Measurements from ENCODE around the gene SLC18A2.
"Not testable (repeated sequence)": the region's sequence is repeated elsewhere in the genome, so short reads cannot be mapped to it uniquely, and the experiment has no call there.

The SLC18A2 gene

GRCh38 chr10:117264782-117265181 lies 23.9 kb downstream of the SLC18A2 start:
- no peak for DNase-seq (ENCODE audit: low spot score)

DNA sequence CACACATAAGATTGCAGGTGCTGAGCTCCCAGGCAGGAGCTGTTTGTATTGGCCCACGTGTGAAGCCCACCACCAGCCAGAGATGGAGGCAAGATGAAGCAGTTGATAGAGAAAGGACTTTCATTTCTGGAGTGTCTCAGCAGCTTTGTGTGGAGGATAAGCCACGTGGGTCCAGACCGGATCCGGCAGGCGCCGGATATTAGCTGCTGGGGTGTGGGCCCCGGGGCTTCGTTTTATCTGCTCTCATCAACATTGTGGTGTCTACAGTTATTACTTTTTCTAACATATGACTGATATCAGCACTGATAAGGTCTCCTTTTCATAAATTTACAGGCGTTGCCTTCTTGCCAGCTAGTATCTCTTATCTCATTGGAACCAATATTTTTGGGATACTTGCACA lies 25.5 kb downstream of the SLC18A2 start:
- no peak for DNase-seq (ENCODE audit: low spot score)

GRCh38 chr10:117266812-117267211 lies 25.9 kb downstream of the SLC18A2 start:
- DNase-seq (ENCODE audit: low spot score) = no peak

DNA sequence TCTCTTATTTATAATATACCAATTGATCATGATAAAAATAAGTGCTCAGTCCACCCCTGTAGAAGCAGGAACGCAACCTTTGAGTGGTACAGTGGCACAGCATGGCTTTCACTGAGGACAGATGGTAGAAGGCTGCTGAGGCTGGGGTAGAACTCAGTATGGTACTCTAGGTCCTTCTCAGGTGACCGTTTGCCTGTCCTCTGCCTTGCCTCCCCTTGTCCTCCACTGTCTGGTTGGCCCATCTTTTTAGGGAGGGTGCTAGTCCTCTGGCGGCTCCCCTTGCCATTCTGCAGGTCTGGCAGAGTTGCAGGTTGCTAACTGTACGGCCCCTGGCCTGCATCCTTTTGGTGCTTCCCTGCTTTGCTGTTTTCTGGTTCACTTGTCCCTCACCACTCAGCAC lies 27.3 kb downstream of the SLC18A2 start:
- DNase-seq (ENCODE audit: low spot score) = no peak

DNA sequence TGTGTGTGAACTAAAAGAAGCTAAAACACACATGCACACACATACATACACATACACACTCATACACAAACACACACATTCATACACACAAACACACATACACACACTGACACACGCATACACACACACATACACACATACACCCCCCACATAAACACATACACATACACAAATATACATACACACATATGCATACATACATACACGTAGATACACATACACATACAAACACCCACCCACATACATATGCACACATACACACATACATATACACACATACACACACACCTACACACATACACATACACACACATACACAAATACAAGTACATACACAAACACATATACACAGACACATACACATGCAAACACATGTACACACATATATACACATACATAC lies 28.0 kb downstream of the SLC18A2 start:
- no peak for DNase-seq (ENCODE audit: low spot score)

- no peak for DNase-seq (ENCODE audit: low spot score)
Measured at GRCh38 chr10:117271427-117271826, 30.5 kb downstream of the SLC18A2 start.

DNA sequence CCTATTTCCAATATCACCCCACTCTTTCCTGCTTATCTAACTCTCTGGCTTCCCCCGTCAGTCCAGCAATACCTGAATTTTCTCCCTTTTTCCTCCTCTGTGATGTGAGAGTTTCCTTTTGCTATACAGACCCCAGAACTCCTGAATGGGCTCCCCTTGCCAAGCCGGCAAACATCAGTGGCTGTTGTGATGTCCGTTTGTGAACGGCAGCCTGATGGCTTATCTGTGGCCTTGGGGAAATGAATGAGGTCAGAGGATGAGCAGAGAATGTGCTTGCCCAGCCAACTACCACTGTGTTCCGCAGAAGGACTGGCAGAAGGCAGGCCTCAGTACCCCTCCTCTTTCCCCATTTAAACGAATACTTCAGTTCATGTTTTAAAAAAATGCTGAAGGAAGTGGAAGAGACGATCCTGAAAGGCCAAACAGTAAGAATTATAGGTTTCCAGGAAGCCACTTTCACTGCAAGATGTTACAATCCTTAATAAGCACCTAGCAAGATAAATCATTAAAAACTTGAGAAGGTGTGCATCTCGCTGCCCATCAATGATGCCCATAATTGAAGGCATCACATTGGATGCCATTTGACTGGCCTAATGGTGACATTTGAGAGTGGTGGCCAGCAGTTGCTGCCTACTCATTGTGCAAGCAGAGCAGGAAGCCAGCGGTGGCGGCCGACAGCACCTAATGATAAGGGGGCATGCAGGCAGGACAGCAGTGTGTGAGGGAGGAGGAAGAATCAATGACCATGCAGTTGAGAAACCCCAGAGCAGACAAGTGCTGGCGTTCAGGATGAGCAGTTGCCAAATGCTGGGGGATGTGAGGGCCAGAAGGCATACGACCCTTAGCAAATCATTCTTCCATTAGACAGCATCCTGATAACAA lies 31.5 kb downstream of the SLC18A2 start:
- no peak for DNase-seq (ENCODE audit: low spot score)

- no peak for DNase-seq (ENCODE audit: low spot score)
Measured at GRCh38 chr10:117273980-117274379, 33.1 kb downstream of the SLC18A2 start.

- DNase-seq (ENCODE audit: low spot score) = no peak
Measured at GRCh38 chr10:117274509-117274908, 33.6 kb downstream of the SLC18A2 start.

DNA sequence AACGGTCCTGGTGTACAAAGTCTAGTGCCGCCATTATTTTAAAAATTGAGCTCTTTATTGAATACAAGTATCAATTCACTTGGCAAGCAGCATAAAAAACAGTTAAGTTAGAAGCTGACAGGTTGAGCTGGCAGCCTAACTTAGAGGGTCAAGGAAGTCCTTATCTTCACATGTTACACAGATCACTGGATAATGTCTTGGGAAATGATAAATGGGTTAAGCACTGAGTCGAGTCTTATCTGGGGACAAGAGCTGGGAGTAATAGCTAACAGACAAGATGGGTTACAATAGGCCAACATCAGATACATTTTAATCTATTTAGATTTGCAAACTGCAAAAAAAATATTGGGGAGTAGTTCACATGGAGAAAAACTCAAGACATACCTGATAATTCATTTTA lies 34.2 kb downstream of the SLC18A2 start:
- no peak for DNase-seq (ENCODE audit: low spot score)

DNA sequence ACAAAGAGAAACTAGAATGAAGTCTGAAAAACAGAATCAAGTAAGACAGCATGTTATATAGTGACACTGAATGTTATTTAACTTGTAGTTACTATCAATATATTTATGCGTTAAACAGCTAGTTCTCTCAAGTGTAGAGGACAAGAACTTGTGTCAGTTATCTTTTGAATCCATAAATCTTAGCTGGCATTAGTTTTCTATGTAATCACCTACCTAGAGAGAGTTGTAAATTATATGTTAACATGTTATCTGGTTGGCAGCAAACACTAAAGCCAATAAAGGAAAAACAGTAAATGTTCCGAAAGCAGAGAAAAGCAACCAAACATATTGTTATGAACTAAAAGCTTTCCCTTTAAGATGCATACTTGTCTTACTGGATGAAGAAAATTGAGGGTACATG lies 36.8 kb downstream of the SLC18A2 start:
- no peak for DNase-seq (ENCODE audit: low spot score)

DNA sequence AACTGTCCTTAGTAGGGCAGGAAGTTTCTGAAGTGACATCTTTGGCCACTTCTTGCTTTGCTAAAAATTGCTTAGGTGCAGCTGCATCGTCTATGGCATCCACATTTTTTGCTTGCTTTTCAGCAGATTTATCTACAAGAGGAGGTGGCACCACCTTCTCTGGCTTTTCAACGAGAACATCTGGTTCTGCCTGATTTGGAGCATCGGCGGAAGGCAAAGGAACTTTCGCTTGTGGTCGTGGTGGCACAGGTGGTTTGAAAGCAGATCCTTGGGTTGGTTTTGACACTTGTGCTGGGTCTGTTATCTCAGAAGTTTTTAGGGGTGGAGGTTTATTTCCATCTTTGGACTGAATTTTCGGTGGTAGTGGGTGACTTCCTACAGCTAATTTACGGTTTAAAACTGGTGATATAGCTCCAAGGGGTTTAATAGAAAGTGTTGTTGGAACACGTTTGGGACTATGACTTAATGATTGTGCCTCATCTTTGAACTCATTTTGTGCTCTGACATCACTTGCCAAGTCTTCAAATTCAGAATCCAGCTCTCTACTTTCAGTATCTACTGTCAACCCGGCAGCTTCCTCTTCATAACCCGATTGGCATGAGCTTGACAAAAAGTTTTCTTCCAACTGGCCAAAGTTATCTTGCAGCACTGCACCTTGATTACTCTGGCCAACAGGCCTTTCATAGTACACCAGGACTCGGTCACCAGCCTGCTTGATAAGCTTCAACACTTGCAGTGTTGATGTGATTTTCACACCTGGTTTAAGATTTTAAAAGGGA lies 44.0 kb downstream of the SLC18A2 start:
- DNase-seq (ENCODE audit: low spot score) = no peak

- not testable (repeated sequence) for DNase-seq (ENCODE audit: low spot score)
Measured at GRCh38 chr10:117290872-117291271, 50.0 kb downstream of the SLC18A2 start.

GRCh38 chr10:117294039-117294645 lies 53.2 kb downstream of the SLC18A2 start:
- no peak for DNase-seq (ENCODE audit: low spot score)

- DNase-seq (ENCODE audit: low spot score) = no peak
Measured at GRCh38 chr10:117294735-117295134, 53.8 kb downstream of the SLC18A2 start.

DNA sequence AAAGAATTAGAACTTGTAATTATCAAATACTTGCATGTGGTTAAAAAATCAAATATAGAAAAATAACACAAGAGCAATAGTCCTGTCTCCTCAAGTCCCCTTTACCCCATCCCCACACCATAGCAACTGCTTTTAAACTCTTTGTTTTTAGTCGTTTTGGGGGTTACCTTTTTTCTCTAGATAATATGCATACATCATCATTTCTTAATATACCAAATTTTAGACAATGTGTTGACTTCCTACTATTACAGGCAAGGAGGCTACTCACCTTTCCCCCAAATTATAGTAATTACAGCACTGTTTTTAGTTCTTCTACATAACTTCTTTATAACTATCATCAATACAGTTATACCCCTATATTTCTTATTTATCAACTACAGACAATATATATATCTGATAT lies 57.3 kb downstream of the SLC18A2 start:
- DNase-seq (ENCODE audit: low spot score) = no peak

DNA sequence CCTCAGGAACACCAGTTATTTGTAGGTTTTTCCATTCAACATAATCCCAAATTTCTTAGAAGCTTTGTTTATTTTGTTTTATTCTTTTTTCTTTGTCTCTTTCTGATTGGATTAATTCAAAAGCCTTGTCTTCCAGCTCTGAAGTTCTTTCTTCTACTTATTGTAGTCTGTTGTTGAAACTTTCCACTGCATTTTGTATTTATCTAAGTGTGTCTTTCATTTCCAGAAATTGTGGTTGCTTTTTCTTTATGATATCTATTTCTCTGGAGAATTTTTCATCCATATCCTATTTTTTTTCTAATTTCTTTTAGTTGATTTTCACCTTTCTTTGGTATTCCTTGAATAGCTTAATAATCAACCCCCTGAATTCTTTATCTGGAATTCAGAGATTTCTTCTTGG lies 58.5 kb downstream of the SLC18A2 start:
- no peak for DNase-seq (ENCODE audit: low spot score)

DNA sequence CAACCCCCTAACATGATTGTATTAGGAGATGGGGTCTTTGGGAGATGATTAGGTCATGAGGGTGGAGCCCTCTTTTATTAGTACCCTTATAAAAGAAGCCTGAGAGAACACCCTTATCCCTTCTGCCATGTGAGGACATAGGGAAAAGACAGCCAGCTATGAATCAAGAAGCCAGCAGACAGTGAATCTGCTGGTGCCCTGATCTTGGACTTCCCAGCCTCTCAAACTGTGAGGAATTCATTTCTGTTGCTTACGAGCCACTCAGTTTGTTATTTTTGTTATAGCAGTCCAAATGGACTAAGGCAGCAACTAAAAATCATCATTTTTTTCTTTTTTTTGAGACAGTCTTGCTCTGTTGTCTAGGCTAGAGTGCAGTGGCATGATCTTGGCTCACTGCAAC lies 59.8 kb downstream of the SLC18A2 start:
- DNase-seq (ENCODE audit: low spot score) = no peak

GRCh38 chr10:117303451-117303850 lies 62.5 kb downstream of the SLC18A2 start:
- not testable (repeated sequence) for DNase-seq (ENCODE audit: low spot score)

DNA sequence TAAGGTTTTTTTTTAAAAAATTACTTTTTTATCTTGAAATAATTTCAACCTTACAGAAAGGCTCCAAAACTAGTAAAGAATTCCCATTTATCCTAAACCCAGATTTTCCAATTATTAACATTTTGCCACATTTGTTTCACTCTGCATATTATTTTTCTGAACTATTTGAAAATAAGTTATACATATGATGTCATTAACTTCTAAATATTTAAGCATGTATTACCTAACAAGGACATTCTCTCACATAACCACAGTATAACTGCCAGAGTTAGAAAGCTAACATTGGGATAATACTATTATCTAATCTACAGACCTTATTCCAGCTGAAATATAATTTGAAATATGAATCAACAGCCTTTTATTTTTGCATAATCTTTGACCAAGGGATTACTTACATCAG lies 65.8 kb downstream of the SLC18A2 start:
- no peak for DNase-seq (ENCODE audit: low spot score)

DNA sequence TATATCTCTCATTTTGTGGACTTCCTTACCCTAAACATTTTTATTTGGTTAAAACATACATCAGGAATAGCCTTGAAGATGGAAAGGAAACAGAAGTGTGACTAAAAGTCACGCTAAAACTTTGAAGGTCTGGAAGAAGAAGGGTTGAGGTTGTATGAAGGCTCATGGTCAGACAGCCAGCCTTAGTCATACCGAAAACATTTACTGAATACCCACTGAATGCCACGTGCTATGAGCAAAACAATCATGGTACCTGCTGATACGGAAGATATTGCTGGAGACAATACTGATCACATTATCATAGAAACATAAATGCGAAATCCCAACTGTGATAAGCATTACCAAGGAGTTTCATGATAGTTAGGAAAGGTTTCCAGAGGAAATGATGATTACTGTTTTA lies 70.3 kb downstream of the SLC18A2 start:
- no peak for DNase-seq (ENCODE audit: low spot score)

DNA sequence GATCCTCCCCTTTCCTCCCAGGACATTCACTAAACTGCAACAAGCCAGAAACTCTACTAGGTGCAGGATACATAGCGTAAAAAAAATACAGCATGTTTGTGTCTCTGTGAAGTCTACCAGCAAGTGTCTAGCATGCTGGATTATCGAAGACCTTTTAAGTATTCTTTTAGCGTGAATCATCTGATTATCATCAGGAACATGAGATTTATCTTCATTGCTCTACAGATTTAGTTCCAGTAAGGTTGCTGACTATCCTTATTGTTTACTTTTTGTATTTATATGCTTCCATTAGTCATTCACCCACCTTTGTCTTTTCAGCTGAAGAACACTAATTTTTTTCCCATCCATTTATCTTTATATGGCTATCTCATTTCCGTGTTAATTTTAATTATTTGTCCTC lies 71.5 kb downstream of the SLC18A2 start:
- no peak for DNase-seq (ENCODE audit: low spot score)

DNA sequence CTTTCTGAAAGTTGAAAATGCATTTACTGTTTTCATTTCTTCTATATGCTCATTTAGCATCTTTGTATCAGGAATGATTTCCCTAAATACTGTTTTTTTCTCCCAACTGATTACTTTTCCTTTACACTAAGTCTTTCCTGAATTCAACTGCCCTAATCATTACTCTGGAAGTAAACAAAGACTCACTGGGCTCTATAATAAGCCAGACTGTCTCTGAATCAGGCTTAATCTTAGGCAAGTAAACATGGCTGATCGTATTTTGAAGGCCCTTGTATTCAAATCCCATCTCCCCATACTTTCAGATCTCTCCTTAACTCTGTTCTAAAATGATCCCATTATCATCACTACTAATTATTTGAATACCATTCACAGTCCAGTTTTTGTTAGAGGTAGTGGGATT lies 72.7 kb downstream of the SLC18A2 start:
- DNase-seq (ENCODE audit: low spot score) = no peak
